ENCODE results near the gene SIPA1L3. TPM values are rescaled to one million over a fixed set of nuclear protein-coding genes. Genes with fewer than 3 reads are reported as not detected.
A peak's percentile ranks its signal among the peaks of the same experiment; 100 is the strongest.

SIPA1L3 gene
- total and polyA plus RNA-seq, 2 experiments from 2014 or later, result 15.7 to 54.1 TPM

- no peaks in the 10 kb centered on the region for H3K79me2 ChIP-seq (replicated peaks; ENCODE audit: insufficient read depth)
- H2AFZ ChIP-seq, result peak overlapping the region; percentile 78
- no peaks in the 10 kb centered on the region for H3K36me3 ChIP-seq (ENCODE audit: insufficient read depth)
- peak overlapping the region; percentile 72; the same call in 1 of the 2 replicates for H3K27ac ChIP-seq (ENCODE audit: low read depth)
- H3F3A ChIP-seq (replicated peaks; ENCODE audit: low read depth), result peaks cover 26% of the 10 kb centered on the region
- peaks cover 25% of the 10 kb centered on the region for H3K27me3 Mint-ChIP-seq (ENCODE audit: insufficient read depth, low read depth, poor library complexity)
- ATAC-seq (peak; percentile 28), DNase-seq (ENCODE audit: low spot score) (peak; percentile 70)
- peak overlapping the region; percentile 99 for H3K4me2 ChIP-seq
- H3K36me3 Mint-ChIP-seq (ENCODE audit: low read depth), result peaks cover 12% of the 10 kb centered on the region; the same call in 2 of the 3 replicates
- H3K9me2 ChIP-seq (ENCODE audit: insufficient read depth), result no peaks in the 10 kb centered on the region
- TF ChIP-seq EZH2 (IDR thresholded peaks at IDR 0.05; ENCODE audit: low read depth, unreplicated experiment) (no peak), STAT1 (IDR thresholded peaks at IDR 0.05; ENCODE audit: unreplicated experiment) (no peak), JUNB (IDR thresholded peaks at IDR 0.05; ENCODE audit: unreplicated experiment) (no peak), EZH2phosphoT487 (IDR thresholded peaks at IDR 0.05; ENCODE audit: unreplicated experiment) (no peak), POLR2AphosphoS5 (IDR thresholded peaks at IDR 0.05; ENCODE audit: low read depth) (no peak), ZNF331 (CRISPR knock-in tag; IDR thresholded peaks at IDR 0.05; ENCODE audit: low read depth) (no peak), ETS1 (IDR thresholded peaks at IDR 0.05) (no peak), ZNF114 (CRISPR knock-in tag; IDR thresholded peaks at IDR 0.05) (no peak), CREB1 (CRISPR knock-in tag; IDR thresholded peaks at IDR 0.05; ENCODE audit: low read depth) (no peak), NANOG (IDR thresholded peaks at IDR 0.05; ENCODE audit: borderline replicate concordance) (no peak), ZNF462 (CRISPR knock-in tag; IDR thresholded peaks at IDR 0.05) (no peak)
- TF ChIP-seq, protein P1, sequence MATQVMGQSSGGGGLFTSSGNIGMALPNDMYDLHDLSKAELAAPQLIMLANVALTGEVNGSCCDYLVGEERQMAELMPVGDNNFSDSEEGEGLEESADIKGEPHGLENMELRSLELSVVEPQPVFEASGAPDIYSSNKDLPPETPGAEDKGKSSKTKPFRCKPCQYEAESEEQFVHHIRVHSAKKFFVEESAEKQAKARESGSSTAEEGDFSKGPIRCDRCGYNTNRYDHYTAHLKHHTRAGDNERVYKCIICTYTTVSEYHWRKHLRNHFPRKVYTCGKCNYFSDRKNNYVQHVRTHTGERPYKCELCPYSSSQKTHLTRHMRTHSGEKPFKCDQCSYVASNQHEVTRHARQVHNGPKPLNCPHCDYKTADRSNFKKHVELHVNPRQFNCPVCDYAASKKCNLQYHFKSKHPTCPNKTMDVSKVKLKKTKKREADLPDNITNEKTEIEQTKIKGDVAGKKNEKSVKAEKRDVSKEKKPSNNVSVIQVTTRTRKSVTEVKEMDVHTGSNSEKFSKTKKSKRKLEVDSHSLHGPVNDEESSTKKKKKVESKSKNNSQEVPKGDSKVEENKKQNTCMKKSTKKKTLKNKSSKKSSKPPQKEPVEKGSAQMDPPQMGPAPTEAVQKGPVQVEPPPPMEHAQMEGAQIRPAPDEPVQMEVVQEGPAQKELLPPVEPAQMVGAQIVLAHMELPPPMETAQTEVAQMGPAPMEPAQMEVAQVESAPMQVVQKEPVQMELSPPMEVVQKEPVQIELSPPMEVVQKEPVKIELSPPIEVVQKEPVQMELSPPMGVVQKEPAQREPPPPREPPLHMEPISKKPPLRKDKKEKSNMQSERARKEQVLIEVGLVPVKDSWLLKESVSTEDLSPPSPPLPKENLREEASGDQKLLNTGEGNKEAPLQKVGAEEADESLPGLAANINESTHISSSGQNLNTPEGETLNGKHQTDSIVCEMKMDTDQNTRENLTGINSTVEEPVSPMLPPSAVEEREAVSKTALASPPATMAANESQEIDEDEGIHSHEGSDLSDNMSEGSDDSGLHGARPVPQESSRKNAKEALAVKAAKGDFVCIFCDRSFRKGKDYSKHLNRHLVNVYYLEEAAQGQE (IDR thresholded peaks at IDR 0.05; ENCODE audit: unreplicated experiment), result no peak
- TF ChIP-seq, protein P2, sequence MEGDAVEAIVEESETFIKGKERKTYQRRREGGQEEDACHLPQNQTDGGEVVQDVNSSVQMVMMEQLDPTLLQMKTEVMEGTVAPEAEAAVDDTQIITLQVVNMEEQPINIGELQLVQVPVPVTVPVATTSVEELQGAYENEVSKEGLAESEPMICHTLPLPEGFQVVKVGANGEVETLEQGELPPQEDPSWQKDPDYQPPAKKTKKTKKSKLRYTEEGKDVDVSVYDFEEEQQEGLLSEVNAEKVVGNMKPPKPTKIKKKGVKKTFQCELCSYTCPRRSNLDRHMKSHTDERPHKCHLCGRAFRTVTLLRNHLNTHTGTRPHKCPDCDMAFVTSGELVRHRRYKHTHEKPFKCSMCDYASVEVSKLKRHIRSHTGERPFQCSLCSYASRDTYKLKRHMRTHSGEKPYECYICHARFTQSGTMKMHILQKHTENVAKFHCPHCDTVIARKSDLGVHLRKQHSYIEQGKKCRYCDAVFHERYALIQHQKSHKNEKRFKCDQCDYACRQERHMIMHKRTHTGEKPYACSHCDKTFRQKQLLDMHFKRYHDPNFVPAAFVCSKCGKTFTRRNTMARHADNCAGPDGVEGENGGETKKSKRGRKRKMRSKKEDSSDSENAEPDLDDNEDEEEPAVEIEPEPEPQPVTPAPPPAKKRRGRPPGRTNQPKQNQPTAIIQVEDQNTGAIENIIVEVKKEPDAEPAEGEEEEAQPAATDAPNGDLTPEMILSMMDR (conservative IDR thresholded peaks at IDR 0.05; ENCODE audit: low read depth in 2 of 2), result no peak; a peak in 1 of 4 replicates
- H3K4me1 ChIP-seq (ENCODE audit: insufficient read depth), result peaks cover 14% of the 10 kb centered on the region
- no peaks in the 10 kb centered on the region for H3K27me3 ChIP-seq (ENCODE audit: insufficient read depth)
- peaks cover 48% of the 10 kb centered on the region for H3K4me1 Mint-ChIP-seq
- peak overlapping the region; percentile 83 for H3K27ac Mint-ChIP-seq
- peak overlapping the region; percentile 82 for H3K4me3 Mint-ChIP-seq
- no peaks in the 10 kb centered on the region; the same call in 2 of the 3 replicates for H3K9me3 Mint-ChIP-seq
- H4K20me1 ChIP-seq (replicated peaks; ENCODE audit: insufficient read depth), result no peaks in the 10 kb centered on the region
- H3K4me3 ChIP-seq, result peak overlapping the region; percentile 80
Measured at GRCh38 chr19:38211151-38211591, 304.2 kb downstream of the SIPA1L3 start.

Data from GM23338 (cell line).